HG02885 (cell line): ENCODE results near the gene SPTY2D1.

Experiments used
- ATAC-seq: cut with Tn5 transposase; IDR thresholded peaks from one replicate; pipeline ENCODE4 v1.9.1; 2021; ENCODE audit warnings: mild to moderate bottlenecking; ENCODE audit not compliant: unreplicated experiment, poor library complexity

The SPTY2D1 gene

DNA sequence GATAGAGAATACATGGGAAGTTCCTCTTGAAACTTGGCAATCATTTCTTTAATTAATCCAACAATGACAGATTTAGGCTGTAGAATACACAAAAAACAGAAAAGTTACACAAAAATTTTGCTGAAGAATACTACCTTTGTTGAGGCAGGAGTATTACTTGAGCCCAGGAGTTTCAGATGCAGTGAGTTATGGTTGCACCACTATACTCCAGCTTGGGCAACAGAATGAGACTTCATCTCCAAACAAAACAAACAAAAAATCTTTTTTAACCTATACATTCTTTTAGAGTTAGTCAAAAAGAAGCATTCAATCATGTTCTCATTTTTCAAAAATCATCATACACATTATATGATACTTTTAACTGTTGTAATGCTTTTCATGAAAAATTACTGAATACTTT is 67.7 kb downstream of the SPTY2D1 start:
- ATAC-seq = no peak

- ATAC-seq = no peak
Measured at GRCh38 chr11:18564149-18564548, 70.0 kb downstream of the SPTY2D1 start.

DNA sequence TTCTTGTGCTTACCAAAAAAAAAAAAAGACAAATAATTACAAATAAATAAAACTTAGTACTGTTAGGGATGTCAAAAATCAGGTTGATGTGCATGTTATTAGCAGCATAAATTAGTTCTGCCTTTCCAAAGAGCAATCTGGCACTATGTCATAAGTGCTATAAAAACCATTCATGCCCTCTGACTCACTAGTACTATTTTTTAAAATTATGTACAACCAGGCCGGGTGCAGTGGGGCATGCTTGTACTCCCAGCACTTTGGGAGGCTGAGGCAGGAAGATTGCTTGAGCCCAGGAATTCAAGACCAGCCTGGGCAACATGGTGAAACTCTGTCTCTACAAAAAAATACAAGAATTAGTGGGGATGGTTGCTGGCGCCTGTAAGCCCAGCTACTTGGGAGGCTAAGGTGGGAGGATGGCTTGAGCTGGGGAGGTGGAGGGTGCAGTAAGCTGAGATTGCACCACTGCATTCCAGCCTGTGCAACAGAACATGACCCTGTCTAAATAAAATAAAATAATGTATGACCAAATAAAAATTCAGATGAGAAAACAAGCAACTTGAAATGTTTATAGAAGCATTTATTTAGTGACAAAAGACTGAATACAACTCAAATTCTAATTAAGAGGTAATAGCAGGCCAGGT is 70.9 kb downstream of the SPTY2D1 start:
- no peak for ATAC-seq
